G401.6 (cell line): ENCODE data around the gene CBX4.

Experiments
- FAIRE-seq: peaks from 2 replicates; lab custom pipeline; 2012; peaks lifted over from hg19 to GRCh38; lab: Jason Lieb, UNC

The CBX4 gene

DNA sequence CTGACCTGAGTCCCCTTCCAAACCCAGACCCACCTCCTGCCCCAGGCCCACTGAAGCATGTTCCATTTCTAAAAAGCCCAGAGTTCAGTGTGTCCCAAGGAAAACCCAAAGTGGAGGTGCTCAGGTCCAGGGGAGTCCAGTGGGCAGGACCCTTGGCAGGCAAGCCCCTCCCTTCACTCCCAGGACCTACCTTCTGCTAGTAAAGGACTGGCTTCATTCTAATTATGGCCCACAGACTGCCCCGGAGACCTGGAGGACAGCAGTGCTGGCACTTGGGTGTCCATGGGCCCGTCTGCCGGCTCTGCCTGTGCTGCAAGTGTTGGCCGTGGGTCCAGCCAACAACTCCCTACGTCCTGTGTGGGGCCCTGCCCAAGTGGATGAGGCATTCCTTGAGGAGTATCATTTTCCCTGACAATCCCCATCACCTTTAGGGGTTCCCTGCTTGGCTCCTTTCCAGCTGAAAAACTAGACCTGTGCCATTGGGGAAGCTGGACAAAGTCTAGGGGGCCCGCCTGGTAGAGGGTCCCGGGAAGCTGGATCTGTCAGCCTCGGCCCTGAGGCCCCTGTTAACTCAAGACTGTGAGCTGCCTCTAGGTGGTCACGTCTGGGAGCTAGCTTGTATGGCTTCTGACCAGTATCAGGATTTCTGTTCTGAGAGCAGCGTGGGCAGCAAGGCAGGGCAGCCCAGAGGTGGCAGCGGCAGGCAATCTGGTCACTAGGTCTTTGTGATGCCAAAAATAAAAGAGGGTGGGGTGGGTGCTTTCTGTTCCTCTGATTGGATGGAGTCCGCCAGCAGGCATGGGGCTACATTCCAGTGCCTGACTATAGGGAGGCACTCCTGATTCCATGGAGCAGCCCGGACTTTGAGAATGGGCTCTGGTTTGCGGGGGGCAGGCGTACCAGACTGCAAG, 53.1 kb downstream of the CBX4 start:
- FAIRE-seq, result no peak

DNA sequence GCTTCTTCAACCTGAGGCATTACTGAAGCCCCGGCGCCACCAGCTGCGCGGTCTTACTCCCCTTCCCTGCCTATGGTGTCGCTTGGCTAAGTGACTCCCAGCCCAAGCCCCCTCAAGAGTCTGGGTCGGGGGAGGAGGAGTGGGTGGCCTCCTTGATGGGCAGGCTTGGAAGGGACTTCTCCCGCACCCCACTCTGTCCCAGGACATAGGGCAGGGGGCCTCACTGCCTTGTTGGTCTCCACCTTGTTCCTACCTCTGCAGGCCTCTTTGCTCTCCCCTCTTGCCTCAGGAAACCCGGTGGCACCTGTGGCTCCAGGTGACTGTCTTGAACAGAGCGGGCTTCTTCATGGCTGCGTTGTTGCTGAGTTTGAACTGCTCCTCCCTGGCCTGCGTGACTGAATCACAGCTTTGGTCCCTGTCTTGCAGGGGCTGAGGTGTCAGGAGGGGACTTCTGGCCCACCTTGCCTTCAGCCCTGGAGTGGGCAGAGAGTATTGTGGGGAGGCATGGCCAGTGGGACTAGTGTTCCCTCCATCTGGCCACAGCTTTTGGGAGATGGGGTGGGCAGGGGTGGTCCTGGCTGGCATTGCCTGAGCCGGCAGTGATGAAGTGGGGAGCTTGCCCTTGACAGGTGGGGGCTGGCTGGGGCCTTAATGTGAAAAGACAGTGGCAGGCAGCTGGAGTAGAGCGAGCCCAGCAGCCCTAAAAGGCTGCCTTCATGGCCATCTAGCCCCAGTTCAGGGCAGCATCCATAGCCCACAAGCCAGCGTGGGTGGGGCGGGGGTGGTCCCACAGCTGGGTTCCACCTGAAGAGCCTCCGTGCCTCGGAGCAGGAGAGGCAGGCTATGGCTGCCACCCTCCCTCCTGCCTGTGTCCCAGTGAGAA, 54.0 kb downstream of the CBX4 start:
- no peak for FAIRE-seq

DNA sequence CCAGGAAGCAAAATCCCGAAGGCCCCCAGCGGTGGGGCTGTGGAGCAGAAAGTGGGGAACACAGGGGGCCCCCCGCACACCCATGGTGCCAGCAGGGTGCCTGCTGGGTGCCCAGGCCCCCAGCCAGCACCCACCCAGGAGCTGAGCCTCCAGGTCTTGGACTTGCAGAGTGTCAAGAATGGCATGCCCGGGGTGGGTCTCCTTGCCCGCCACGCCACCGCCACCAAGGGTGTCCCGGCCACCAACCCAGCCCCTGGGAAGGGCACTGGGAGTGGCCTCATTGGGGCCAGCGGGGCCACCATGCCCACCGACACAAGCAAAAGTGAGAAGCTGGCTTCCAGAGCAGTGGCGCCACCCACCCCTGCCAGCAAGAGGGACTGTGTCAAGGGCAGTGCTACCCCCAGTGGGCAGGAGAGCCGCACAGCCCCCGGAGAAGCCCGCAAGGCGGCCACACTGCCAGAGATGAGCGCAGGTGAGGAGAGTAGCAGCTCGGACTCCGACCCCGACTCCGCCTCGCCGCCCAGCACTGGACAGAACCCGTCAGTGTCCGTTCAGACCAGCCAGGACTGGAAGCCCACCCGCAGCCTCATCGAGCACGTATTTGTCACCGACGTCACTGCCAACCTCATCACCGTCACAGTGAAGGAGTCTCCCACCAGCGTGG, 54.8 kb downstream of the CBX4 start:
- no peak for FAIRE-seq

- no peak for FAIRE-seq
Measured at GRCh38 chr17:79783891-79784290, 55.3 kb downstream of the CBX4 start.
